ENCODE results near the gene ATP8B2. TPM values are rescaled to one million over a fixed set of nuclear protein-coding genes. Genes with fewer than 3 reads are reported as not detected.

ATP8B2 gene
- total RNA-seq, 1 experiment from 2014 or later = 27.1 TPM

DNA sequence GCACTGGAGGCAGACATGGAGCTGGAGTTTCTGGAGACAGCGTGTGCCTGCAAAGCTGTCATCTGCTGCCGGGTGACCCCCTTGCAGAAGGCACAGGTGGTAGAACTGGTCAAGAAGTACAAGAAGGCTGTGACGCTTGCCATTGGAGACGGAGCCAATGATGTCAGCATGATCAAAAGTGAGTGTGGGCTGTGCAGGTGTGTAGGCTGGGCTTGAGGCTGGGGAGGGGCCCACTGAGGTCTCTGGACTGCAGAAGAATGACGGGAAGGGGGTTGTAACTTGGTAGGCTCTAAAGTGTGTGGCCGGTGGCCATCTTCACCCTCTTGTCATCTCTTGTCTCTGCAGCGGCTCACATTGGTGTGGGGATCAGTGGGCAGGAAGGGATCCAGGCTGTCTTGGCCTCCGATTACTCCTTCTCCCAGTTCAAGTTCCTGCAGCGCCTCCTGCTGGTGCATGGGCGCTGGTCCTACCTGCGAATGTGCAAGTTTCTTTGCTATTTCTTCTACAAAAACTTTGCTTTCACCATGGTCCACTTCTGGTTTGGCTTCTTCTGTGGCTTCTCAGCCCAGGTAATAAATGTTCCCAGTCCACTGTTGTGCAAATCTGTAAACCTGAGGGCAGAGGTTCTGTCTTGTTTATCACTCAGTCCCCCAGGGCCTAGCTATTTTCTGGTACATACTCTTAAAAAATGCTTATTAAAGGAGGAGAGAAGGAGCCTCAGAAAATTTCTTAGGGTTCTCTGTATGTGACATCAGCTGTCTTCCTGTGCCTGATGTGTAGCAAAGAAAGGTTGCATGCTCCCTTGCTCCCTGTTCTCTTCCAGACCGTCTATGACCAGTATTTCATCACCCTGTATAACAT lies 19.9 kb downstream of the ATP8B2 start:
- no TSS peak for BruUV-seq (replicated peaks)
- no peak overlapping the region for H3K27ac Mint-ChIP-seq (ENCODE audit: low read depth, unreplicated experiment)
- H3K9me3 Mint-ChIP-seq (ENCODE audit: unreplicated experiment) = no peaks in the 10 kb centered on the region
- intact Hi-C loops (cut with micrococcal nuclease) = no loop called here
- H3K4me3 Mint-ChIP-seq (ENCODE audit: unreplicated experiment) = no peak overlapping the region
- peaks cover 57% of the 10 kb centered on the region for H3K36me3 Mint-ChIP-seq (ENCODE audit: insufficient read depth, unreplicated experiment)
- peaks cover 6% of the 10 kb centered on the region for H3K4me1 Mint-ChIP-seq (ENCODE audit: insufficient read depth, unreplicated experiment)
- ChIA-PET POLR2A (interaction anchor here (0.6 kb wide), 1 partner anchor 19 kb away, joined by 5 read pairs; no protein-coding TSS in a partner anchor), CTCF (interaction anchor here (0.6 to 5.4 kb wide), 11 partner anchors 9 to 202 kb away, joined by 3 to 63 read pairs (median 4); no protein-coding TSS in a partner anchor)
- no peaks in the 10 kb centered on the region for H3K27me3 Mint-ChIP-seq (ENCODE audit: insufficient read depth, unreplicated experiment)
- DNase-seq (ENCODE audit: unreplicated experiment) = peak; percentile 66
- TF ChIP-seq, protein P1, sequence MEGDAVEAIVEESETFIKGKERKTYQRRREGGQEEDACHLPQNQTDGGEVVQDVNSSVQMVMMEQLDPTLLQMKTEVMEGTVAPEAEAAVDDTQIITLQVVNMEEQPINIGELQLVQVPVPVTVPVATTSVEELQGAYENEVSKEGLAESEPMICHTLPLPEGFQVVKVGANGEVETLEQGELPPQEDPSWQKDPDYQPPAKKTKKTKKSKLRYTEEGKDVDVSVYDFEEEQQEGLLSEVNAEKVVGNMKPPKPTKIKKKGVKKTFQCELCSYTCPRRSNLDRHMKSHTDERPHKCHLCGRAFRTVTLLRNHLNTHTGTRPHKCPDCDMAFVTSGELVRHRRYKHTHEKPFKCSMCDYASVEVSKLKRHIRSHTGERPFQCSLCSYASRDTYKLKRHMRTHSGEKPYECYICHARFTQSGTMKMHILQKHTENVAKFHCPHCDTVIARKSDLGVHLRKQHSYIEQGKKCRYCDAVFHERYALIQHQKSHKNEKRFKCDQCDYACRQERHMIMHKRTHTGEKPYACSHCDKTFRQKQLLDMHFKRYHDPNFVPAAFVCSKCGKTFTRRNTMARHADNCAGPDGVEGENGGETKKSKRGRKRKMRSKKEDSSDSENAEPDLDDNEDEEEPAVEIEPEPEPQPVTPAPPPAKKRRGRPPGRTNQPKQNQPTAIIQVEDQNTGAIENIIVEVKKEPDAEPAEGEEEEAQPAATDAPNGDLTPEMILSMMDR (IDR thresholded peaks at IDR 0.05; ENCODE audit: unreplicated experiment) = peak; percentile 86

DNA sequence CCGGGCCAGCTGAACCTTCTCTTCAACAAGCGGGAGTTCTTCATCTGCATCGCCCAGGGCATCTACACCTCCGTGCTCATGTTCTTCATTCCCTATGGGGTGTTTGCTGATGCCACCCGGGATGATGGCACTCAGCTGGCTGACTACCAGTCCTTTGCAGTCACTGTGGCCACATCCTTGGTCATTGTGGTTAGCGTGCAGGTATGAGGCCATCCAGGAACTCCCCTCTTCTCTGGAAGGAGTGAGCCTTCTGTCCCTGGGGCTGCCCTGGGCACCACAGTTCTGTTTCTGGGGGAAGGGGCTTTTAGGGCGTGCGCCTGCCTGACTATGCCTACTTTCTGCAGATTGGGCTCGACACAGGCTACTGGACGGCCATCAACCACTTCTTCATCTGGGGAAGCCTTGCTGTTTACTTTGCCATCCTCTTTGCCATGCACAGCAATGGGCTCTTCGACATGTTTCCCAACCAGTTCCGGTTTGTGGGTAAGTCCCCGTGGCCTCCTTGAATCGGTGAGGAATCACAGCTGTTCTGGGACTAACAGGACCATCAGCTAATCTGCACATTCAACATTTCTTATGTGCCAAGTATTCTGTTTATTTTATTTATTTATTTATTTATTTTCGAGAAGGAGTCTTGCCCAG lies 21.1 kb downstream of the ATP8B2 start:
- POLR2A ChIA-PET = interaction anchor here (0.6 kb wide), 1 partner anchor 8 kb away, joined by 3 read pairs; no protein-coding TSS in a partner anchor
- Mint-ChIP-seq H3K36me3 (ENCODE audit: insufficient read depth, unreplicated experiment) (peaks cover 55% of the 10 kb centered on the region), H3K4me1 (ENCODE audit: insufficient read depth, unreplicated experiment) (peaks cover 6% of the 10 kb centered on the region), H3K27me3 (ENCODE audit: insufficient read depth, unreplicated experiment) (no peaks in the 10 kb centered on the region), H3K27ac (ENCODE audit: low read depth, unreplicated experiment) (no peak overlapping the region), H3K9me3 (ENCODE audit: unreplicated experiment) (no peaks in the 10 kb centered on the region), H3K4me3 (ENCODE audit: unreplicated experiment) (no peak overlapping the region)
- intact Hi-C loops (cut with micrococcal nuclease) = no loop called here
- DNase-seq (ENCODE audit: unreplicated experiment) = no peak
- TF ChIP-seq, protein P1 (IDR thresholded peaks at IDR 0.05; ENCODE audit: unreplicated experiment) = no peak
- no TSS peak for BruUV-seq (replicated peaks)
- CTCF ChIA-PET = interaction anchor here (0.6 to 5.4 kb wide), 8 partner anchors 8 to 412 kb away, joined by 3 to 63 read pairs (median 3); no protein-coding TSS in a partner anchor

DNA sequence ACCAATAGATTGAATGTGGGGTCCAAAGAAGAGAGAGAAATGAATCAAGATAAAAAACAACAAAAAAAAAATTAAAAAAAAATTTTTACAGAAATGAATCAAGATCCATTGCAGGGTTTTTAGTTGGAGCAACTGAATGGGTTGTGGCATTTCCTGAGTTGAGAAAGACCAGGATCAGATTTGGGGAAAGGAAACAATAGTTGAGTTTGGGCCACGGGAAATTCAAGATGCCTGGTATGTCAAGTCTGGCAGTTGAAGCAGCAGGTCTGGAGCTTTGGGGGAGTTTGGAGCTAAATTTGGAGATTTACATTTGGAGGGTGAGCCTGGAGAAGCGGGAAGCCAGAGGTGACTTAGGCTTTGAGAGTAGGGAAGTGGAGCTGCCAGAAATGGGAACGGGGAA lies 22.6 kb downstream of the ATP8B2 start:
- H3K4me1 Mint-ChIP-seq (ENCODE audit: insufficient read depth, unreplicated experiment) = peaks cover 7% of the 10 kb centered on the region
- no peak overlapping the region for H3K27ac Mint-ChIP-seq (ENCODE audit: low read depth, unreplicated experiment)
- ChIA-PET CTCF (interaction anchor here (0.7 to 5.4 kb wide), 3 partner anchors 13 to 96 kb away, joined by 3 to 63 read pairs (median 5); no protein-coding TSS in a partner anchor), POLR2A (interaction anchor here (1.1 kb wide), 1 partner anchor 52 kb away, joined by 3 read pairs; no protein-coding TSS in a partner anchor)
- peaks cover 7% of the 10 kb centered on the region for H3K27me3 Mint-ChIP-seq (ENCODE audit: insufficient read depth, unreplicated experiment)
- peaks cover 41% of the 10 kb centered on the region for H3K36me3 Mint-ChIP-seq (ENCODE audit: insufficient read depth, unreplicated experiment)
- TF ChIP-seq, protein P1 (IDR thresholded peaks at IDR 0.05; ENCODE audit: unreplicated experiment) = no peak
- intact Hi-C loops (cut with micrococcal nuclease) = no loop called here
- no peak overlapping the region for H3K4me3 Mint-ChIP-seq (ENCODE audit: unreplicated experiment)
- no peak for DNase-seq (ENCODE audit: unreplicated experiment)
- no peaks in the 10 kb centered on the region for H3K9me3 Mint-ChIP-seq (ENCODE audit: unreplicated experiment)
- no TSS peak for BruUV-seq (replicated peaks)

Data from MCF 10A (cell line).